HEK293 (cell line): ENCODE measurements around the gene TEAD1.

Source experiments
- CTCF ChIA-PET: fragments of 350-600 bp; formaldehyde crosslinking; extraction: SDS; loops from one replicate; lab custom pipeline; 2021; ENCODE audit warnings: antibody characterized with exemption; lab: Yijun Ruan, JAX
- POLR2A ChIA-PET: fragments of 300-600 bp; formaldehyde crosslinking; extraction: SDS; loops from one replicate; lab custom pipeline; 2020; ENCODE audit warnings: antibody characterized with exemption, inconsistent platforms; lab: Yijun Ruan, JAX
- H3K27ac ChIP-seq: fragments of 200-500 bp; sonication (Bioruptor generic); 2 replicates; pipeline ENCODE4 v1.5.1; 2014; ENCODE audit warnings: low read depth, low read length, control low read depth, inconsistent platforms; ENCODE audit errors: extremely low read depth
- H3K36me3 ChIP-seq, 2 experiments: fragments of 200-500 bp in 1 of 2; sonication (Bioruptor generic) in 1 of 2; 1 replicate in 1 of 2; 2 replicates in 1 of 2; pipeline ENCODE4 v1.5.1; 2014 to 2017; ENCODE audit warnings: inconsistent platforms in 2 of 2, low read length in 2 of 2; ENCODE audit not compliant: control insufficient read depth in 2 of 2, insufficient read depth in 1 of 2
- H3K4me1 ChIP-seq: fragments of 200-500 bp; sonication (Bioruptor generic); 2 replicates; pipeline ENCODE4 v1.5.1; 2014; ENCODE audit warnings: mild to moderate bottlenecking, low read length, inconsistent platforms; ENCODE audit not compliant: control insufficient read depth, insufficient read depth
- H3K4me3 ChIP-seq: 2 replicates; pipeline ENCODE4 v1.5.1; 2011; ENCODE audit warnings: low read depth, mild to moderate bottlenecking, control low read depth, low read length, moderate library complexity
- H3K9me3 ChIP-seq: fragments of 200-500 bp; sonication (Bioruptor generic); 2 replicates; pipeline ENCODE4 v1.5.1; 2014; ENCODE audit warnings: low read depth, low read length, inconsistent platforms; ENCODE audit not compliant: control insufficient read depth, insufficient read depth
- BCL11B ChIP-seq: fragments of 450-650 bp; formaldehyde crosslinking; IDR thresholded peaks from 2 replicates; pipeline ENCODE4 v1.5.1; 2016; ENCODE audit warnings: low read depth, missing biosample characterization, missing genetic modification characterization
- FEZF1 ChIP-seq: fragments of 450-650 bp; formaldehyde crosslinking; IDR thresholded peaks from 2 replicates; pipeline ENCODE4 v1.5.1; 2016; ENCODE audit warnings: missing biosample characterization, missing genetic modification characterization
- GFI1B ChIP-seq: fragments of 450-650 bp; formaldehyde crosslinking; IDR thresholded peaks from 2 replicates; pipeline ENCODE4 v1.5.1; 2016; ENCODE audit warnings: missing biosample characterization, missing genetic modification characterization
- HOXD13 ChIP-seq: sonication (generic); formaldehyde crosslinking; IDR thresholded peaks from 2 replicates; pipeline ENCODE4 v1.8.0; 2022; ENCODE audit warnings: missing genetic modification reagents, borderline replicate concordance
- KLF9 ChIP-seq: fragments of 450-650 bp; formaldehyde crosslinking; IDR thresholded peaks from 2 replicates; pipeline ENCODE4 v1.5.1; 2016; ENCODE audit warnings: missing biosample characterization, missing genetic modification characterization, low read depth
- MYNN ChIP-seq: fragments of 450-650 bp; formaldehyde crosslinking; IDR thresholded peaks from 2 replicates; pipeline ENCODE4 v1.5.1; 2016; ENCODE audit warnings: missing biosample characterization, missing genetic modification characterization, borderline replicate concordance
- OVOL3 ChIP-seq: fragments of 450-650 bp; formaldehyde crosslinking; IDR thresholded peaks from 2 replicates; pipeline ENCODE4 v1.5.1; 2016; ENCODE audit warnings: missing biosample characterization, missing genetic modification characterization
- SALL2 ChIP-seq: fragments of 450-650 bp; formaldehyde crosslinking; IDR thresholded peaks from 2 replicates; pipeline ENCODE4 v1.5.0; 2017; ENCODE audit warnings: missing biosample characterization, mild to moderate bottlenecking, missing genetic modification characterization, borderline replicate concordance
- SCRT1 ChIP-seq: fragments of 450-650 bp; formaldehyde crosslinking; IDR thresholded peaks from 2 replicates; pipeline ENCODE4 v1.5.1; 2016; ENCODE audit warnings: missing biosample characterization, missing genetic modification characterization, borderline replicate concordance
- SCRT2 ChIP-seq: fragments of 450-650 bp; formaldehyde crosslinking; IDR thresholded peaks from 2 replicates; pipeline ENCODE4 v1.5.1; 2016; ENCODE audit warnings: missing biosample characterization, missing genetic modification characterization
- ZBTB48 ChIP-seq: fragments of 450-650 bp; formaldehyde crosslinking; IDR thresholded peaks from 2 replicates; pipeline ENCODE4 v1.5.1; 2016; ENCODE audit warnings: missing biosample characterization, missing genetic modification characterization
- ZEB2 ChIP-seq: fragments of 450-650 bp; formaldehyde crosslinking; IDR thresholded peaks from 2 replicates; pipeline ENCODE4 v1.5.1; 2016; ENCODE audit warnings: missing biosample characterization, missing genetic modification characterization
- ZIC2 ChIP-seq: fragments of 450-650 bp; formaldehyde crosslinking; IDR thresholded peaks from 2 replicates; pipeline ENCODE4 v1.5.1; 2016; ENCODE audit warnings: missing biosample characterization, missing genetic modification characterization
- ZNF146 ChIP-seq: fragments of 450-650 bp; formaldehyde crosslinking; IDR thresholded peaks from 2 replicates; pipeline ENCODE4 v1.5.1; 2016; ENCODE audit warnings: missing biosample characterization, missing genetic modification characterization
- ZNF211 ChIP-seq: fragments of 450-650 bp; formaldehyde crosslinking; IDR thresholded peaks from 2 replicates; pipeline ENCODE4 v1.5.1; 2016; ENCODE audit warnings: low read depth, missing biosample characterization, missing genetic modification characterization
- ZNF24 ChIP-seq: fragments of 450-650 bp; formaldehyde crosslinking; IDR thresholded peaks from 2 replicates; pipeline ENCODE4 v1.5.1; 2016; ENCODE audit warnings: missing biosample characterization, missing genetic modification characterization
- ZNF354C ChIP-seq: fragments of 450-650 bp; formaldehyde crosslinking; IDR thresholded peaks from 2 replicates; pipeline ENCODE4 v1.5.1; 2016; ENCODE audit warnings: missing biosample characterization, missing genetic modification characterization, low read depth, borderline replicate concordance
- ZNF391 ChIP-seq: fragments of 450-650 bp; formaldehyde crosslinking; IDR thresholded peaks from 2 replicates; pipeline ENCODE4 v1.5.1; 2016; ENCODE audit warnings: low read depth, missing biosample characterization, missing genetic modification characterization, borderline replicate concordance
- ZNF473 ChIP-seq: fragments of 450-650 bp; formaldehyde crosslinking; IDR thresholded peaks from 2 replicates; pipeline ENCODE4 v1.5.1; 2017; ENCODE audit warnings: missing biosample characterization, missing genetic modification characterization
- ZNF48 ChIP-seq: fragments of 450-650 bp; formaldehyde crosslinking; IDR thresholded peaks from 2 replicates; pipeline ENCODE4 v1.5.1; 2016; ENCODE audit warnings: missing biosample characterization, missing genetic modification characterization
- ZNF510 ChIP-seq: fragments of 450-650 bp; formaldehyde crosslinking; IDR thresholded peaks from 2 replicates; pipeline ENCODE4 v1.5.1; 2018; ENCODE audit warnings: mild to moderate bottlenecking, missing genetic modification characterization, missing biosample characterization; ENCODE audit not compliant: insufficient replicate concordance
- ZNF513 ChIP-seq: fragments of 450-650 bp; IDR thresholded peaks from 2 replicates; pipeline ENCODE4 v1.5.1; 2018; ENCODE audit warnings: missing biosample characterization, missing genetic modification characterization
- ZNF626 ChIP-seq: fragments of 450-650 bp; sonication (Bioruptor Pico); formaldehyde crosslinking; IDR thresholded peaks from 2 replicates; pipeline ENCODE4 v1.5.1; 2018; ENCODE audit warnings: missing biosample characterization, missing genetic modification characterization, inconsistent platforms
- ZNF701 ChIP-seq: fragments of 450-650 bp; formaldehyde crosslinking; IDR thresholded peaks from 2 replicates; pipeline ENCODE4 v1.5.1; 2016; ENCODE audit warnings: missing biosample characterization, missing genetic modification characterization
- ZNF776 ChIP-seq: fragments of 450-650 bp; formaldehyde crosslinking; IDR thresholded peaks from 2 replicates; pipeline ENCODE4 v1.5.0; 2017; ENCODE audit warnings: missing biosample characterization, missing genetic modification characterization, borderline replicate concordance

The TEAD1 gene

GRCh38 chr11:12922418-12922817 is 248.2 kb downstream of the TEAD1 start:
- Histone ChIP-seq H3K27ac (no peak overlapping the region), H3K36me3 (peaks cover 0 to 17% of the 10 kb centered on the region in 2 experiments; a peak in 1 of 3 replicates), H3K4me3 (no peak overlapping the region), H3K9me3 (no peaks in the 10 kb centered on the region), H3K4me1 (no peaks in the 10 kb centered on the region)
- ChIA-PET CTCF (interaction anchor here (0.5 kb wide), 1 partner anchor 236 kb away, joined by 3 read pairs; no protein-coding TSS in a partner anchor), POLR2A (no interaction called here)
- TF ChIP-seq SALL2 (tag by site-specific recombination) (no peak), SCRT2 (no peak), ZNF513 (tag by site-specific recombination) (no peak), ZNF626 (tag by site-specific recombination) (no peak), ZNF391 (tag by site-specific recombination) (no peak), ZNF776 (tag by site-specific recombination) (no peak), FEZF1 (tag by site-specific recombination) (no peak), KLF9 (no peak), MYNN (tag by site-specific recombination) (no peak), ZNF701 (tag by site-specific recombination) (no peak), ZIC2 (no peak), OVOL3 (no peak), ZNF146 (tag by site-specific recombination) (no peak), ZNF24 (no peak), ZNF354C (no peak), BCL11B (tag by site-specific recombination) (no peak)

GRCh38 chr11:12922980-12923507 is 248.8 kb downstream of the TEAD1 start:
- H3K36me3 ChIP-seq = peaks cover 0 to 17% of the 10 kb centered on the region in 2 experiments; a peak in 1 of 3 replicates
- TF ChIP-seq SCRT1 (no peak), GFI1B (tag by site-specific recombination) (no peak), ZNF391 (tag by site-specific recombination) (no peak), ZBTB48 (tag by site-specific recombination) (no peak), ZEB2 (tag by site-specific recombination) (no peak), ZNF473 (tag by site-specific recombination) (no peak), ZNF48 (no peak), HOXD13 (no peak), ZNF211 (tag by site-specific recombination) (no peak), ZNF510 (tag by site-specific recombination) (no peak)
- no peaks in the 10 kb centered on the region for H3K4me1 ChIP-seq
- no peaks in the 10 kb centered on the region for H3K9me3 ChIP-seq
- H3K4me3 ChIP-seq = no peak overlapping the region
- no peak overlapping the region for H3K27ac ChIP-seq
- ChIA-PET POLR2A (no interaction called here), CTCF (interaction anchor here (0.7 to 0.9 kb wide), 2 partner anchors 41 to 79 kb away, joined by 3 read pairs; no protein-coding TSS in a partner anchor)
